Thoracic aorta endothelial cell (primary cell): Measurements from ENCODE around the gene MTX1. TPM values are rescaled to one million over a fixed set of nuclear protein-coding genes. Genes with fewer than 3 reads are reported as not detected.

ENCODE experiments used
- total RNA-seq: library from RNA; depleted of rRNA; stranded (reverse); fragments of >200 nt; gene quantifications from 2 replicates; pipeline ENCODE4 v1.2.3, GENCODE V29; 2012

Gene MTX1, protein sequence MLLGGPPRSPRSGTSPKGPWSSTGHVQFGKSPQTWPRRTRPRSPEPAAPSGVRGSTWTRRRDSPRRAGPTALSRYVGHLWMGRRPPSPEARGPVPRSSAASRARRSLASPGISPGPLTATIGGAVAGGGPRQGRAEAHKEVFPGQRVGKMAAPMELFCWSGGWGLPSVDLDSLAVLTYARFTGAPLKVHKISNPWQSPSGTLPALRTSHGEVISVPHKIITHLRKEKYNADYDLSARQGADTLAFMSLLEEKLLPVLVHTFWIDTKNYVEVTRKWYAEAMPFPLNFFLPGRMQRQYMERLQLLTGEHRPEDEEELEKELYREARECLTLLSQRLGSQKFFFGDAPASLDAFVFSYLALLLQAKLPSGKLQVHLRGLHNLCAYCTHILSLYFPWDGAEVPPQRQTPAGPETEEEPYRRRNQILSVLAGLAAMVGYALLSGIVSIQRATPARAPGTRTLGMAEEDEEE
- 36.7 and 43.9 TPM in 2 replicates for total RNA-seq

DNA sequence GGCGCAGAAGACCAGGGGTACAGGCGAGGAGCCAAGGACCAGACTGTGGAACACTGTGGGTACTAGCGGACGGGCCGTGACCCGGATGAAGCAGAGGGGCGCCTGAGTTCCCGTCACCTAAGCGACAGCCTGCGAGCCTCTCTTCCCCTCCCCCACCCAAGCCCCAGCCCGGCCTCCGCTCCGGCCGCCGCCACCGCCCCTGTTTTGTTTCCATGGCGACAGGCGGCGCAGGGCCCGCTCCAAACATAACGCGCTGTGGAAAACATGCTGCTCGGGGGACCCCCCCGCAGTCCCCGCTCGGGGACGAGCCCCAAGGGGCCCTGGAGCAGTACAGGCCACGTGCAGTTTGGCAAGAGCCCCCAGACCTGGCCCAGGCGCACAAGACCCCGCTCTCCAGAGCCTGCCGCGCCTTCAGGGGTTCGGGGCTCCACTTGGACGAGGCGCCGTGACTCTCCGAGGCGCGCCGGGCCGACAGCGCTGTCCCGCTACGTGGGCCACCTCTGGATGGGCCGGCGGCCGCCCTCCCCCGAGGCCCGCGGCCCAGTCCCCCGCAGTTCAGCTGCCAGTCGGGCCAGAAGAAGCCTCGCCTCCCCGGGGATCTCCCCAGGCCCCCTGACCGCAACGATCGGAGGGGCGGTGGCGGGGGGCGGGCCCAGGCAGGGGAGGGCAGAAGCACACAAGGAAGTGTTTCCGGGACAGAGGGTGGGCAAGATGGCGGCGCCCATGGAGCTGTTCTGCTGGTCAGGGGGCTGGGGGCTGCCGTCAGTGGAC is at the start of gene MTX1:
TSS of gene MTX1 (plus strand) at position 155 of the 771 bp plus-strand sequence. CDS start at position 265, 110 bp downstream.

DNA sequence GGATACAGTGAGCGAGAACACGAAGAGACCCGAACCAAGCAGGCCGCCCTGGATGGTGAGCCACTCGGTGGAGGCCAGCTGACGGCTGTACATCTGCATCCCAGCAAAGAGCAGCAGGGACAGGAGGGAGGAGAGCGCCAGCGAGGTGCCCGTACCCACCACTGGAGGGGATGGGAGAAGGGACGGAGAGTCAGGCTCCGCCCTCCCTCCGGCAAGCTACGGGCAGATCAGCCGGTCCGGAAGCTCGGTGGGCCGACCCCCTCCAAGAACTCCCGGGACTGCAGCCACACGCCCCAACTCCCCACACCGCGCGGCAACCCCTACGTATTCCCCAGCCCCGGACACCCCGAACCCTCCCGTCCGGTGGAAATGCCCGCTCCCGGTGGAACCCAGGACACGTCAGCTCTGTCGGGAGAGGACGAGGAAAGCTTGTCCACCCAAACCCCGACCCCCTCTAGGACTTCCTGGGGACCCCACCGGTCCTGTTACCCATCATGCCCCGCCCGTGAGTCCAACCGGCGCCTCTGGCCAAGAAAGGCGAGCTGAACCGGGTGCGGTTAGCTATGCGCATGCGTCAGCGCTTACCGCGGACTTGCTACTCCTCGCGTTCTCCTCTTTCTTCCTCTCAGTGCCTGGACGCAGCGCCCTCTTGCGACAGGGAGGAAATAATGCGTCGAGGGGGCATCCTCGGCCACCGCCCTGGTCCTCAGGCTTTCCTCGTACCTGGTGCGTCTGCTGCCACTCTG is 35.6 kb upstream of the MTX1 start, which contains the start of gene KRTCAP2:
TSS of gene KRTCAP2 (minus strand) at position 573 of the 746 bp plus-strand sequence. CDS start at position 493, 80 bp downstream.

DNA sequence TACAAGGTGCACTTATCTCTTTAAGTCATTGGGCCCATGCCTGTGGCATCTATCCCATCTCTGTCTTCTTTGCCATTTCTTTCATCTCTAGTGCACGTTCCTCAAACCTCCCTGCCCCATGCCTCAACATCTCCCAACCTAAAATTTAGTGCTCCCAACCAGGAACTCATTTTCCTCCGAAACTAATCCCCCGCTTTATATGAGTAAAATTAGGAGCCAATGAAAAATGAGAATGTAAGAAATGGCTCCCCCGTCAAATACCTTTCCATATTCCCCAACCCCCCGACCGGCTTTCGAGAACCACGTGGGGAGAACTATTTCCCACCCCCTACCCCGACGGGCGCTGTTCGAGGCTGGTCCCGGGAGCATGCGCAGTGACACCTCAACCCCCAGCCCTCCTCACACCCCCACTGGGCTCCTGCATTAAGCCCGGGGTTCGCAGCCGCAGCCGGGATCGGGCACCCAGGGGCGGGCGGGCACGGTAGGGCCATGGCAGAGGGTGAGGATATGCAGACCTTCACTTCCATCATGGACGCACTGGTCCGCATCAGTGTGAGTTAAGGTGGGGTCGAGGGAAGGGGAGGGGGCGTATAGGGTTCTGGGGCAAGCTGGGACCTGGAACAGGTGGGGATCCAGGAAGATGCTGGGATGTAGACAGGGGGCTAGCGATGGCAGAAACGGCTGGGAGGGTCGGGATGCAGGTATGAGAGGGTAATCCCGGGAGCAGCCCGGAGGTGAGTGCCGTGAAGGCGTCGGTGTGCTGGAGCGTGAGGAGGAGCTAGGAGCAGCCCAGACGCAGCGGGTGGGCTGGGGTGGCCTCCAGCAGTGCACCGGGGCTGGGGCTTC is 34.8 kb upstream of the MTX1 start, which contains the start of gene TRIM46:
TSS of gene TRIM46 (plus strand) at position 372 of the 846 bp plus-strand sequence. CDS start at position 490, 118 bp downstream.

DNA sequence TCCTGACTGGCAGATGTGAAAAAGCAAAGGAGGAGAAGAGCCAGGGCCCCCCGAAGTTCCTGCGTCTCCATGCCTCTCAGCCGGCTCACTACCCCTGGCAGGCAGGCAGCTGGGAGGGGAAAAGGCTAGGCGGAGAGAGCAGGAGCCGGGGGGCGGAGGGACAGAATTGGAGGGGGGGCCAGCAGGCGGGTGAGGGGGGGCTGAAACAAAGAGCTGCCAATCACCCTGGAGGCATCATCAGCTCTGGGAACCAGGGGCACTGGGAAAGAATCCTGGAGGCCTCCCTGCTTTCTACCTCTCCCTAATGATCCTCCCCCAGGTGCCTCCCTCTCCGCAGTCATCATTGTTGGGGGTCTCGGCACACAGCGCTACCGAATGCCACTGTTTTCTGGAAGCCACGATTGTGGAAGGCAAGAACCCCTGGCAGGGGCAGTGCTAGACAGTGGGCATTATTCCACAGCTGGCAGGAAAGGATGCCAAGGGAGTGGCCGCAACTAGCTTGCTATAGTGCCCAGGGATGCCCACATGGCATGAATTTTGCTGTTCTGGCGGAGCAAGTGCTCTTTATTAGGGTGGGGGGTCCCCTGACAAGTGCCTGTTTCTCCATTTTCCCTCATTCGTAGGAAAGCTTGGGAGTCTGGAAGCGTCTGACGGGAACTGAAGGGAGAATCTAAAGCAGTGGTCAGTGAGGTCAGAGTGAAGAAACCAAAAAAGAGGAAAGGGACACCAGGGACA is 522 bp upstream of the MTX1 start, which contains the start of gene THBS3:
TSS of gene THBS3 (minus strand) at position 92 of the 735 bp plus-strand sequence. CDS start at position 71, 21 bp downstream.

DNA sequence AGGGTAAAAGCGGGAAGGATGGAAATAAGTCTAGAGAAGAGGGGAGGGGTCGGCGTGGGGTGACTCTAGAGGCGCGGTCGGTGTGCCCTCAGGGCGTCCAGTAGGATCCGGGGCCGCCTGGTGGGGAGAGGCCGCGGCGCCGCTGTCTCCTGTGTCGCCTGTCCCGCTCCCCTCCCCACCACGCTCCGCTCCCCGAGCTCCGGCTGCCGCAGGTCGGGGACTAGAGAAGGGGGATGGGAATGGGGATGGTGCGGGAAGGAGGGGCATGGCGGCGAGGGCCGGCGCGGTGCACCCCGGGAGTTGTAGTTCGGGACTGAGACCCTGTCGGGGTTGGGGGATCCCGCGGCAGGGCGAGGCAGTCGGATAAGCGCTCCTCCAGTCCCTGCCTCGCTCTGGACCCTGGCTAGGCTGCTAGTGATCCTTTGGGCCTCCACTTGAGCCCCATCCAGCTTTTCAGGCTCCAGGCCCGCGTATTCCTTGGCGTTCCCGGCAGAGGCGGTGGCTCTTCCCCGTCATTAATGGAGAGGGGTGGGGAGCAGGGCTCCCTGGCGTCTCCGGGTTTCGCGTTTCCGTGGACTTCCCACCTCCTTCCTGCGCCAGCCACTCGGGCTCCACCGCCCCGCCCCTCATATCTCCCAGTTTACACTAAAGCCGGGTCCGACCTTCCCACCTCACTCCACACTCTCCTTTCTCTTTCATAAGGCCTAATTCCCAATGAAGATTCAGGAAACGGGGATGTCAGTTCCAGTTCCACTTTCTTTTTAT is 46.9 kb downstream of the MTX1 start, which contains the start of gene ENTREP3:
TSS of gene ENTREP3 (minus strand) at position 241 of the 765 bp plus-strand sequence. CDS start 606 bp downstream, outside the sequence.

DNA sequence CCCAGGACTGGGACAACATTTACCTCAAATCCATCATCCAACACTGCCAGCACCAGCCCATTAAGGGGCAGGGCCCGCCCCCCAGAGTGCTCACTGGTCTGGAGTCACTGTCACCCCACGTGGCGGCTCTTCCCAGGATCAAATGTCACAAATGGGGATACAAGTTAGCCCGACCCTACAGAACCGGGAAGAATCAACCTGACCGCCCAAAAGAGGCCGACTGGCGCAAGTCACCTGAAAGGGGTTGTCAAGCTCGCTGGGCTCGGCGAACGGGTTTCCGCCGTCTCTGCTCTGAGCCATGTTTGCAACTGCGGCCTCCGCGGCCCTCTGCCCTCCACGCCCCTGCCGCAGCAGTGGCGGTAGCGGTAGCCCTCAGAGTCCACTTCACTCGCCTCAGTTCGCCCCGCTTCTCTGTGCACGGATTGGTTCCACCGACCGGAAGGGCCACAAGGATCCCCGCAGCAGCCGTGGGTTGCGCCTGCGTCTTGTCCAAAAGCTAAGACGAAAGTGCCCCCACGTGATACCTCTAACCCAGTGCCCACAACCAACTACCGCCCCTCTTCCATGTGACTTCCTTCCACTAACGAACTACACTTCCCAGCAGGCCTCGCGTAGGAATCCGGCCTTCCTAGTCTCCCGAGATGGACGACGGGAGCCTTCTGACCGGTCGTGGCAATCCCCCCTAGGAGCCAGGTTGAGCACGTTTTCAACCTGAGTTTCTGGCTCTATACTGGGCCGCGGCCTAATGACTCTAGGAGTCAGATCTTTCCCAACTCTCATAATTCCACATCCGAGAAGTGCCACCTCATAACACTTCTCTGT is 53.6 kb downstream of the MTX1 start, which contains the start of gene SCAMP3:
TSS of gene SCAMP3 (minus strand) at position 509 of the 822 bp plus-strand sequence. CDS start at position 300, 209 bp downstream.

Other genes starting within 250 kb of the MTX1 start
- 11.3 and 12.6 TPM in 2 replicates for gene PYGO2, start 246.9 kb upstream of the MTX1 start, total RNA-seq
- 248 and 273 TPM in 2 replicates for gene SHC1, start 237.9 kb upstream of the MTX1 start, total RNA-seq
- 116 and 126 TPM in 2 replicates for gene CKS1B, start 234.0 kb upstream of the MTX1 start, total RNA-seq
- 21.6 and 22.3 TPM in 2 replicates for gene FLAD1, start 225.4 kb upstream of the MTX1 start, total RNA-seq
- 0.40 TPM in 1 of 2 replicates, not detected in the other for gene LENEP, start 215.1 kb upstream of the MTX1 start, total RNA-seq
- 10.2 and 15.0 TPM in 2 replicates for gene ZBTB7B, start 205.9 kb upstream of the MTX1 start, total RNA-seq
- gene DCST2, start 174.9 kb upstream of the MTX1 start, total RNA-seq, result 0.29 TPM in 1 of 2 replicates, not detected in the other
- not detected in 2 replicates for gene DCST1, start 174.9 kb upstream of the MTX1 start, total RNA-seq
- 172 and 268 TPM in 2 replicates for gene ADAM15, start 157.4 kb upstream of the MTX1 start, total RNA-seq
- gene EFNA4, start 145.0 kb upstream of the MTX1 start, total RNA-seq, result 4.0 and 7.0 TPM in 2 replicates
- gene EFNA3, start 129.9 kb upstream of the MTX1 start, total RNA-seq, result 0.66 and 1.9 TPM in 2 replicates
- 30.5 and 45.1 TPM in 2 replicates for gene EFNA1, start 80.8 kb upstream of the MTX1 start, total RNA-seq
- gene SLC50A1, start 72.8 kb upstream of the MTX1 start, total RNA-seq, result 24.3 and 39.1 TPM in 2 replicates
- gene DPM3, start 68.2 kb upstream of the MTX1 start, total RNA-seq, result 23.7 and 37.9 TPM in 2 replicates
- gene KRTCAP2, start 35.4 kb upstream of the MTX1 start, total RNA-seq, result 77.7 and 105 TPM in 2 replicates
- 5.7 and 7.2 TPM in 2 replicates for gene TRIM46, start 34.8 kb upstream of the MTX1 start, total RNA-seq
- gene THBS3, start 798 bp upstream of the MTX1 start, total RNA-seq, result 8.5 and 9.1 TPM in 2 replicates
- gene ENTREP3, start 46.8 kb downstream of the MTX1 start, total RNA-seq, result 11.8 and 15.3 TPM in 2 replicates
- 36.3 and 45.4 TPM in 2 replicates for gene SCAMP3, start 53.7 kb downstream of the MTX1 start, total RNA-seq
- 33.8 and 34.6 TPM in 2 replicates for gene CLK2, start 64.8 kb downstream of the MTX1 start, total RNA-seq
- 0.40 and 0.65 TPM in 2 replicates for gene HCN3, start 68.8 kb downstream of the MTX1 start, total RNA-seq
- gene PKLR, start 92.7 kb downstream of the MTX1 start, total RNA-seq, result not detected in 2 replicates
- 391 and 487 TPM in 2 replicates for gene FDPS, start 100.2 kb downstream of the MTX1 start, total RNA-seq
- 13.7 and 19.6 TPM in 2 replicates for gene RUSC1, start 112.2 kb downstream of the MTX1 start, total RNA-seq